Loucy (cell line): ENCODE measurements around the gene RAB5IF.

Source experiments
- EZH2phosphoT487 ChIP-seq: fragments of 200-600 bp; IDR thresholded peaks from 2 replicates; pipeline ENCODE4 v1.6.1; 2018; ENCODE audit warnings: antibody characterized with exemption, mild to moderate bottlenecking, moderate library complexity, borderline replicate concordance
- TF ChIP-seq, protein P1 (sequence below): fragments of 200-600 bp; sonication (generic); conservative IDR thresholded peaks from 2 replicates; pipeline ENCODE4 v1.5.1; 2014; ENCODE audit warnings: mild to moderate bottlenecking, antibody characterized with exemption, low read length

GRCh38 chr20:36576081-36576445 lies 29.5 kb upstream of the RAB5IF start:
- TF ChIP-seq, protein P1, sequence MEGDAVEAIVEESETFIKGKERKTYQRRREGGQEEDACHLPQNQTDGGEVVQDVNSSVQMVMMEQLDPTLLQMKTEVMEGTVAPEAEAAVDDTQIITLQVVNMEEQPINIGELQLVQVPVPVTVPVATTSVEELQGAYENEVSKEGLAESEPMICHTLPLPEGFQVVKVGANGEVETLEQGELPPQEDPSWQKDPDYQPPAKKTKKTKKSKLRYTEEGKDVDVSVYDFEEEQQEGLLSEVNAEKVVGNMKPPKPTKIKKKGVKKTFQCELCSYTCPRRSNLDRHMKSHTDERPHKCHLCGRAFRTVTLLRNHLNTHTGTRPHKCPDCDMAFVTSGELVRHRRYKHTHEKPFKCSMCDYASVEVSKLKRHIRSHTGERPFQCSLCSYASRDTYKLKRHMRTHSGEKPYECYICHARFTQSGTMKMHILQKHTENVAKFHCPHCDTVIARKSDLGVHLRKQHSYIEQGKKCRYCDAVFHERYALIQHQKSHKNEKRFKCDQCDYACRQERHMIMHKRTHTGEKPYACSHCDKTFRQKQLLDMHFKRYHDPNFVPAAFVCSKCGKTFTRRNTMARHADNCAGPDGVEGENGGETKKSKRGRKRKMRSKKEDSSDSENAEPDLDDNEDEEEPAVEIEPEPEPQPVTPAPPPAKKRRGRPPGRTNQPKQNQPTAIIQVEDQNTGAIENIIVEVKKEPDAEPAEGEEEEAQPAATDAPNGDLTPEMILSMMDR = no peak
- no peak for TF ChIP-seq EZH2phosphoT487
